GM18909 (cell line): ENCODE data around the gene CAPN15.
A peak's percentile ranks its signal among the peaks of the same experiment; 100 is the strongest.
"Not testable (repeated sequence)": the region's sequence is repeated elsewhere in the genome, so short reads cannot be mapped to it uniquely, and the experiment has no call there.

ENCODE experiments used
- ATAC-seq: cut with Tn5 transposase; IDR thresholded peaks from one replicate; pipeline ENCODE4 v1.9.1; 2021; ENCODE audit warnings: mild to moderate bottlenecking; ENCODE audit not compliant: unreplicated experiment, poor library complexity

The CAPN15 gene

DNA sequence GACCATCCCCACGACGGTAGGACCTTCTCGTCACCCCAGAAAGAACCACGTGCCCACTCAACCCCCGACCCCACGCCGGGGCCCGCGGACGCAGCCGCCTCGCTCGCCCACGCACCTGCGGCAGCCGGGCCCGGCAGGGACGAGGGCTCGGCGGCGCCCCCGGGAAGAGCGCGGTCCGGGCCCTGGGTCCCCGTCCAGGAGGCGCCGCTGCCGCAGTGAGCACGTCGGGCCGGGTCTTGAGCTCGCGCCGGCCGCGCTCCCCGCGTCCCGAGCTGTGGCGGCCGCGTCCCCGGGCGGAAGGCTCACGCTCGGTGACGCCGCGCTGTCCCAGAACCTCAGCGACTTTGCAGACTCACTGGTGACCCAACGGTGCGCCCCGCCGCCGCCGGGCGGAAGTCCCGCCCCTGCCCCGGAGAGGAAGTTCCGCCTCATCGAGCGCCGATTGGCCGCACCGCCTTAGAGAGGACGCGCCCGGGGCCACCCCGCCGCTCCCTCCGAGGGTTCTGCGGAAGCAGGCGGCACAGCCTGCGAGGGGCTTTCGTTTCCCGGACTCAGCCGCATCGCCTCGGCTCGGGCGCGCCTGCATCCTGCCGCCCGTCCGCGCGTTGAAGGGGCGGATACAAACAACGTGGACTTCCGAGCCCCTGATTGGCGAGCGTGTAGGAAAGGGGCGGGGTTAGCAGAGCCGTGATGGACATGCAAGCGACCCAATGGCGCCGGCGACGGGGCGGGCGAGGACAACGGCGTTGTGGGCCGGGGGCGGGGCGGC lies 61.6 kb downstream of the CAPN15 start:
- peak; percentile 73 for ATAC-seq

DNA sequence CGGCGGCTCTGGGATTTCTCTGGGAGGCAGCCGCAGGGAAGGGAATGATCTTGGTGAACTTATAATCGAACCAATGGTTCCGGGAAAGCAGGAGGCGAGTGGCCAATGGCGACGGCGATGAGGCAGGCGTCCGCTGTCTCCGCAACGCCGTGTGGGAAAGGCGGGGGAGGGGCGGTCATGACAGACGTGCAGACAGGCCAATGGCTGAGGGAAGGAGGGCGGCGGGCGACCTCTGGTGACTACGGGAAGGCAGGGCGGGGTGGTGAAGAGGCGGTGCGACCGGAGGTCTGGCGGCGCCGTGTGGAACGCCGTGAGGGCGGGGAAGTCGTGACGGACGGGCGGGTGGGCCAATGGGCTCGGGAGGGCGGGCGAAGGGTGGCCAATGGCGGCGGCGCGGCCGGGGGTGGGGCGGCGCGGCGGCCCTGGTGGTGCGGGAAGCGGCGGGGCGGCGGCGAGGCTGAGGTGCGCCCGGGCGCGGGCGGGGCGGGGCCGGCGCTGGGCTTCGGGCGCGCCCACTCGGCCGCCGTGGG lies 62.2 kb downstream of the CAPN15 start, which contains the start of gene RAB40C:
Gene RAB40C (plus strand): TSS at position 409 of the 530 bp plus-strand sequence. CDS start 226 bp downstream, outside the sequence.
- ATAC-seq, result peak; percentile 74

DNA sequence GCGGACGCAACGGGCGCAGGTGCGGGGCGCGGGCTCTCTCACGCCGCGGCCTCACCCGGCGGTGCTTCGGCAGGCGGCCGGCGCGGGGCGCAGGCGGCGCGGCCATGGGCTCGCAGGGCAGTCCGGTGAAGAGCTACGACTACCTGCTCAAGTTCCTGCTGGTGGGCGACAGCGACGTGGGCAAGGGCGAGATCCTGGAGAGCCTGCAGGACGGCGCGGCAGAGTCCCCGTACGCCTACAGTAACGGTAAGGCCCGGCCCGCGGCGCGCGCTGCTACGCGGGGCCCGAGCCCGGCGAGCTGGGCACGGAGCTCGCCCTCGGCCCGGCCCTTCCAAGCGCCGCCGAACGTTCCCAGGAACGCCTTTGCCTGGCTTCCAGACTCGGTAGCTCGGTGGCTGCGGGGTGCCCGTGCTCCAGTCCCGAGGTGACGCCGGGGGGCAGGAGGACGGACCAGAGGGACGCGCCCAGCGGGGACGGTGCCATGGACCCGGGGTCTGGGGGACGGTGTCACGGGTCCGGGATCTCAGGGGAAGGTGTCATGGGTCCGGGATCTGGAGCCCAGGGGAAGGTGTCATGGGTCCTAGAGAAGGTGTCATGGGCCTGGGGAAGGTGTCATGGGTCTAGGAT lies 62.8 kb downstream of the CAPN15 start:
- ATAC-seq, result peak; percentile 1

DNA sequence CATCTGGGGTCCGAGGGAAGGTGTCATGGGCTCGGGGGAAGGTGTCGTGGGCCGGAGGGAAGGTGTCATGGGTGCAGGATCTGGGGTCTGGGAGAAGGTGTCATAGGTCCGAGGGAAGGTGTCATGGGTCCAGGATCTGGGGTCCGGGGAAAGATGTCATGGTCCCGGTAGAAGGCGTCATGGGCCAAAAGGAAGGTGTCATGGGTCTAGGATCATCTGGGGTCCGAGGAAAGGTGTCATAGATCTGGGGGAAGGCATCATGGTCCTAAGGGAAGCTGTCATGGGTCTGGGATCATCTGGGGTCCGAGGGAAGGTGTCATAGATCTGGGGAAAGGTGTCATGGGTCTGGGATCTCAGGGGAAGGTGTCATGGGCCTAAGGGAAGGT lies 63.3 kb downstream of the CAPN15 start:
- no peak for ATAC-seq

DNA sequence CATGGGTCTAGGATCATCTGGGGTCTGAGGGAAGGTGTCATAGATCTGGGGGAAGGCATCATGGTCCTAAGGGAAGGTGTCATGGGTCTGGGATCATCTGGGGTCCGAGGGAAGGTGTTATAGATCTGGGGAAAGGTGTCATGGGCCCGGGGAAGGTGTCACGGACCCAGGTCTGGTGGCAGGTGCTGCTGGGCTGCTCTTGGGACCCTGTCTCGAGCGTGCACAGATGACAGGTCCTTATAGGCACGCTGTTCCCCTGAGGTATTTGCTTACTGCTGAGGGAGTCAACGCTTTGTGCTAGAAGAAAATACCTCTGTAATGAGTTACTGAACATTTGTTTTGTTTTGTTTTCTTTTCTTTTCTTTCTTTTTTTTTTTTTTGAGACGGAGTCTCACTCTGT lies 63.7 kb downstream of the CAPN15 start:
- no peak for ATAC-seq

DNA sequence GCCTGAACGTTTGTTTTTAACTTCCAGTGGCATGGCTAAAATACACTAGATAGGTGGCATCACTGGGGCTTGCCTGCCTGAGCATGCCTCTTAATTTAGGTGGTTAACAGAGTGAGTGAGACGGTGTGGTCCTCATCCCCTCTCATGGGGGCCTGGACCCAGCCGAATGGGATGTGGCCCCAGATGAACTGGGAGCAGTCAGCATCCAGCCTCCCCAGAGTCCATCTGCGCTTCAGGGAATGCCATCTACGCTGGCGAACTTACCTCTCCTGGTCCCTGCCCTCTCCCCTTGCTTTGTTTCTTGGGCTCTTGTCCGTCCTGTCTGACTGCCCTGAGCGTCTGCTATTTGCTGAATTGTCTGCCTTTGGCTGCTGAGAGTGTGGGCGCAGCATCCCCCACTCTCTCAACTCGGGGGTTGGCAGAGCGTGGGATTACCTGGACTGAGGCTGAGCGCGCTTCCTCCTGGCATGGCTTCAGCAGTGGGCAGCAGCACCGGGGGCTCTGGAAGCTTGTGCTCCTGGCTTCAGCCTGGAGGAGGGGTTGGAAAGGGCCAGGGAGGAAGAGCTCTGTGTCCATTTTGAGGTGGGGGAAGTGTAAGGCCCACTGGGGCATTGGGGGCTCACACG lies 64.5 kb downstream of the CAPN15 start:
- ATAC-seq, result no peak

DNA sequence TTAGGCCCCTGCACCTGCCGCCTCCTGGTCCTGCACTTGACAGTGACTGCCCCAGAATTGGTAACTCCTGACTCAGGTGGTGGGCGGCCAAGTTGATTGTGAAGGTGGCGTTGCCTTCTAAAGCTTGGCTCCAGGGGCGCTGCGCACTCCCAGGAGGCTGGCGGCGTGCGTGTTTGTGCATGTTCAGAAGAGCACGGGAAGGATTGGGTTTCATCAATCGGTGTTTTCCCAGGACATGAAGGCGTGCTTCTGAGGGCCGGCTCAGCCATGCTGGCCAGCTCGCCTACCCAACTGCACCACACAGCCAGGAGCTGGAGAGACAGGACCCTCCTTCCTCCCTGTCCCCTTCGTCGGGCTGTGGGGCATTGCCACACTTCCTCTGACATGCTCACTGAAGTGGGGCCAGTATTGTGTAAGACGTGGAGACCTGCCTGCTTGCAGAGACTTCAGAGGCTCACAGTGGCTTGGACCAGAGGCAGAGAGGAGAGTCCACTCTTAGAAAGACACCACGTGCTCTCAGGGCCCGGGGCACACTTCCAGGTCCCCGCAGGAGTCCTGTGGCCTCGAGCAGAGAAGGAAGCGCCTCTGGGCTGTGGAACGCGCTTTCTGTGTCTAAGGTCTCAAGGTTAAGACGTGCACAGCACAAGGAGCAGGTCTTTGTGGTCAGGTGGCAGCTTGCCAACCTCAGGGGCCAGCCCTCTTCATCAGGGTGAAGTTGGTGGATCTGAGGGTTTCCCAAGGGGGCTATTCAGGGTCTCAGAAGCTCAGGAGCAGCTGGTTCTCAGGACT lies 65.2 kb downstream of the CAPN15 start:
- ATAC-seq, result no peak

DNA sequence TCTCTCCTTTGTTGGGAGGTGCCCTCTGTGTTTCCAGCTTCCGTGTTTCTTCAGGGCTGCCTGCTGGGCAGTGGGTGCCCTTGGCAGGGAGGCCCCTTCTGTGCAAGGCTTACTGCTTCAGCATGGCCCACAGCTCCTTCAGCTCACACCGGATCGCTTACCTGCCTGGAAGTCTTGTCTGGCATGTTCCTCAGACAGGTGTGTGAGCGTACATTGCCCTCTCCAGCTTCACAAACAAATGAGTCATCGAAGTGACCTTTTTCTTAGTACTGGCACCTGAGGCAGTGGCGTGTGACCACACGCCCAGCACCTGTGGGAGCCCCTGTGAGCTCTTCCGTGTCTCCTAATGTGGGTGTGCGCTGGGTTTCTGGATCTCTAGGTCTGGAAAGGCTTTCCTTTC lies 65.9 kb downstream of the CAPN15 start:
- no peak for ATAC-seq

DNA sequence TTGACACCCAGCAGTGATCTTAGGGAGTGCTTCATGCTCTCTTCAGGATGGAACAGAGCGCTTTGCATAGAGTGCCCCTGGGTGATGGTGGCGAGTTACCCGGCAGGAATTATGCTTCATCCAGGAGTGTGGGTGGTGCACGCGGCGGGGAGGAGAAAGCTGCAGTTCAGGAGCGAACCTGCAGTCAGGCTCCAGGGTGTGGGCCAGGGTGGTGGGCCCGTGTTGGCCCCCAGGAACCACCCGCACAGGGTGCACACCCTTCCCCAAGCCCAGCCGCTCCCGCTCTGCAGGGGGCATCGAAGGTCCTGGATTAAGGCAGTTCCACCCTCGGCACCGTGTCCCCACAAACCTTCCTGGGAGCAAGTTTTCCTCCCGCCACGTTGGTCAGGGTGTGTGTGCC lies 66.3 kb downstream of the CAPN15 start:
- no peak for ATAC-seq

DNA sequence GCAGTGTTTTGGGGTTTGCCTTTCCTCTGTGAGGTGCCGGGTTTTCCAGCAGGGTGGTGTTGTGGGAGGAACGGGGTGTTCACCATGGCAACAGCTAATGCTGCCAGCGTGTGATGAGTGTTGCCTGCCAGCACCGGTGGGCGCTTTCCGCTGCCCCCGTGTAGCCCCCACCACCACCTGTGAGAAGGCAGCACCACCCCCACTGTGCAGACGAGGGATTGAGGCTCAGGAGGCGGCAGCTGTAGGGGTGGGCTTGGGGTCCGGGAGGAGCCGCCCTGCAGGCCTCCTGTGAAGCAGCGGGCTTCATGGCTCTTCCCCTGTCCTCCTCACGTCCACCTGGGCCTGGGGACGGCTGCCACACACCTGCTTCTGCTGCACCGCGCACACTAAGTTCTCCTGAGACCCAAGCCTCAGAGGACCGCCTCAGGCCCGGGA lies 67.6 kb downstream of the CAPN15 start:
- no peak for ATAC-seq

DNA sequence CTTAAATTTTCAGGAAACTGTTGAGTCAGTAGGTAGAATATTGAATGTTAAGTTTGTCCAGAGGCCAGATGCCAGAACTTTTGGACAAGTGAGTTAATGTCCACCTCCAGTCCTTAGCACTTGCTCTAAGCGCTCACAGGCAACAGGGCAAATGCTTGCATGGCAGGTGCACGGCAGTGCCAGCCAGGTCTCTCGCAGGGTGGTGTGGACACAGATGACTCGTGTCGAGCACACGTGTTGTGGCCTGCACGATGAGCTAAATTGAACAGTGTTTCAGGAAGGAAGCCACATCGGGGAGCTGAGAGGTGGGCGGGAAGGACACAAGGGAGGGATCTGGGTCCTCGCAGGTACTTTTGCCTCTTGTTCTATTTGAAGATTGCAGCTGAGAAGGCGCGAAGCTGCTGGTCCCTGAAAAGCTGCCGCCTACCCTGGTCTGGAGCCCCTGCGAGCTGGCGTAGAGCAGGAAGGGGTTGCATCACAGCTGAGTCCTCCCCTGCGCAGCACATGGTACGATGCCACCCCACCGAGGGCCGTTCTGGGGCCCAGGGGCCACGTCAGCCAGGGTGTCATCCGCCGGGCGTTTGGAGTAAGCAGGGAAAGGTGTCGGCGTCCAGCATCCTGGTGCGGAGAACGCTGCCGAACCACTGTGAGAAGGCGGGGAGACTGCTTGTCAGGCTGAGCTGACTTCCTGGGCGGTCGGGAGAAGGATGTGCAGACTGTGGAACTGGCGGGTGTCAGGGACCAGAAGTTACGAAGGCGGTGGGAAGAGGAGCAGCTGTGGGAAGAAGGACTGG lies 68.6 kb downstream of the CAPN15 start:
- ATAC-seq, result no peak

DNA sequence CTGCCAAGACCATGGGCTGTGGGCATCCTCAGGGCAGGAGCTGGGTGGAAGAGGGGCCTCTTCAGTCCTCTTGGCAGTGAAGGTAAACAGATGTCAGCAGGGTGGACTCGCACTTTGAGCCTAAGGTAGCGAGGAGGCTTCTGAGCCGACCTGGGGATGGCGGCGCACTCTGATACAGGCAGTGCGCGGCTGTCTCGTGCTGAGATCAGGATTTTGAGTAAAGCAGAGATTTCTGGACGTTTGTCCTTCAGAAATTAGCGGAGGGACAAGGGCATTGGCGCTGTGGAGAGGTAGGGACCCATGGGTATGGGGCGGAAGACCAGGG lies 69.2 kb downstream of the CAPN15 start:
- ATAC-seq, result no peak

DNA sequence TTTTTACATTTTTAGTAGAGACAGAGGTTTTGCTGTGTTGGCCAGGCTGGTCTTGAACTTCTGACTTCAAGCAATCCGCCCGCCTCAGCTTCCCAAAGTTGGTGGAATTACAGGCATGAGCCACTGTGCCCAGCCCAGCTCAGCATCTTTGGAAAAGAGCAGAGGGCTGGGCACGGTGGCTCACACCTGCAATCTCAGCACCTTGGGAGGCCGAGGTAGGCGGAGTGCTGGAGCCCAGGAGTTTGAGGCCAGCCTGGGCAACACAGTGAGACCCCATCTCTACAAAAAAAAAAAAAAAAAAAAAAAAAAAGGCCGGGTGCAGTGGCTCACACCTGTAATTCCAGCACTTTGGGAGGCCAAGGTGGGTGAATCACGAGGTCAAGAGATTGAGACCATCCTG lies 70.1 kb downstream of the CAPN15 start:
- ATAC-seq, result not testable (repeated sequence)

DNA sequence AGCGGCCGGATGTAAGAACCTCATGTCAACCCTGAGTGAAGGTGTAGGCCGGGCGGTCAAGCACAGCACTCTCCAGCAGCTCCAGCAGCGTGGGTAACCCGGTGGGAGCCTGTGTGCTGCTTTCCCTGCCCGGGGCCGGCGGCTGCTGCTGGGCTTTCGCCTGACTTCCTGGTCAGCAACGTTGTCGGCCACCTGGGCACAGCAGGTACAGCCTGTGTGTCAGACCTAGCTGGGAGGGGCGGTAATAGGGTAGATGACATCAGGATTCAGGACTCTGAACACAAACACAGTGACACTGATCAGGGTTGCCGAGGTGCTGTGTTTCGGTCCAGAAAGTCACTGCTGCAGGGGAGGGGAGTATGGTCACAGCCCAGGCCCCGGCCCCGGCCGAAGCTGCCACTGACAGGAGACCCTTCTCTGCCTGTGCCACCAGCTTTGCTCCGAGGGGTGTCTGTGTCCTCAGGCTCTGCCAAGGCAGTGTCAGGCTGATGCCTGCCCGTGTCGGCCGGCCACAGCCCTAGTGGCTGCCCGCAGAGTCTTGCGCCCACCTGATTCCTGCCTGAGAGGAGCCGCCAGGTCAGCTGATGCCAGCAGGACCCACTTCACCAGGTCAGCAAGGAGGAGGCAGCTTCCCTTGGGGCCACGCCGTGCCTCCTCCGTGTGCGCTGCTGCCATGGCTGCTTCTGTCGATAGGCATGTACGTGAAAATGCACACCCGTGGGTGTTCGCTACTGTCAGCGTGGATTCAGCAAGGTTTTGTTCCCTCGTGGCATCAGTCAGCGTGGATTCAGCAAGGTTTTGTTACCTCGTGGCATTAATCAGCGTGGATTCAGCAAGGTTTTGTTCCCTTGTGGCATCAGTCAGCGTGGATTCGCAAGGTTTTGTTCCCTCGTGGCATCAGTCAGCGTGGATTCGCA lies 71.6 kb downstream of the CAPN15 start:
- no peak for ATAC-seq

DNA sequence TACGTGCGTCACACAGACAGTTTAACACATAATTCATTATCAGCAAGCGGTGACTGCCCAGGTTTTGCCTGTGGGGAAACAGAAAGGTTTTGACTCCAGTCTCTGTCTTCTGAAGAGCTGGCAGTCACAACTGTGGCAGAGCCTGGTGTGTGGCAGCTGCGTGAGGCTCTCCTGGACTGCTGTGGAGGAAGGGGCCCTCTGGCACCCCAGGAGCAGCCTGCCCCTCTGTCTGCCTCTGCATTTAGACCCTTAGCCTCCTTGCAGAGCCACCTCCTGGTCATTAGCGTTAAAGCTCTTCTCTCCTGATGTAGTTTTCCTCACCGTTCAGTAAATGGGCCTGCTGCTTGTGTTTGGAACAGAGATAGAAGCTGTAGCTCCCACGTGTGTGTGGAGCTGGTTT lies 73.3 kb downstream of the CAPN15 start:
- ATAC-seq, result no peak

DNA sequence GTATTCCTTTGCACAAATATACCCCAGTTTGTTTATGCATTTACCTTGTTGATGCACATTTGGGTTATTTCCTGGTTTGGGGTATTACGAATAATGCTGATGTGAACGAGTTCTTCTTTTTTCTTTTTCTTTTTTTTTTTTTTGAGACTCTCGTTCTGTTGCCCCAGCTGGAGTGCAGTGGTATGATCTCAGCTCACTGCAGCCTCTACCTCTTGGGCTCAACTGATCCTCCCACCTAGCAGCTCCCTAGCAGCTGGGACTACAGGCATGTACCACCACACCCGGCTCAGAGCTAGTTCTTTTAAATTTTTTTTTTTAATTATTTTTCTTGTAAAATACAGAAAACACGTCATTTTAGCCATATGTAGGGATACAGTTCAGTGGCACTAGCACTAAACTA lies 76.4 kb downstream of the CAPN15 start:
- no peak for ATAC-seq
